Spleen (tissue), 7 donors: ENCODE measurements around the gene GPR31.
"Not testable (repeated sequence)": the region's sequence is repeated elsewhere in the genome, so short reads cannot be mapped to it uniquely, and the experiment has no call there.

ENCODE experiments used
- CTCF ChIP-seq, 11 experiments: fragments of 200-600 bp in 7 of 11; fragments of 450-650 bp in 4 of 11; sonication (generic) in 4 of 11; IDR thresholded peaks in 8 of 11; conservative IDR thresholded peaks in 3 of 11; 1 replicate in 7 of 11; 2 replicates in 4 of 11; pipeline versions ENCODE4 v1.4.0 to v1.8.0; 2016 to 2021; ENCODE audit warnings: antibody characterized with exemption in 11 of 11, inconsistent platforms in 4 of 11, mild to moderate bottlenecking in 1 of 11
- POLR2A ChIP-seq, 3 donors: fragments of 450-650 bp; IDR thresholded peaks; one replicate each; pipeline ENCODE4 v1.5.1; 2017; ENCODE audit warnings: antibody characterized with exemption in 3 of 3, mild to moderate bottlenecking in 1 of 3
- donor health status: DM: no; HTN: no; CAD: no; lungs with moderate emphysema.
- donor health status: DM: no; HTN: no; CAD: no.
- donor health status: DM: no; HTN: no; CAD: no.

GRCh38 chr6:167191043-167191583 is 33.3 kb upstream of the GPR31 start:
- TF ChIP-seq POLR2A (IDR thresholded peaks at IDR 0.05); CTCF (IDR thresholded peaks at IDR 0.05 in 8 of 11, conservative IDR thresholded peaks at IDR 0.05 in 3 of 11): not testable (repeated sequence)
